CD4-positive, alpha-beta T cell treated with Interleukin-2 at 100 ng/mL for 4 hours (primary cell): ENCODE results near the gene AXDND1.
A peak's percentile ranks its signal among the peaks of the same experiment; 100 is the strongest.
"Not testable (repeated sequence)": the region's sequence is repeated elsewhere in the genome, so short reads cannot be mapped to it uniquely, and the experiment has no call there.

ENCODE experiments used
- DNase-seq: peaks from one replicate; pipeline ENCODE4 v3.0.0-alpha.2; 2020; ENCODE audit warnings: low spot score

Gene AXDND1

GRCh38 chr1:179369751-179370341, 4.1 kb downstream of the AXDND1 start:
- peak; percentile 80 for DNase-seq

GRCh38 chr1:179372160-179372559, 6.4 kb downstream of the AXDND1 start:
- no peak for DNase-seq

GRCh38 chr1:179376223-179376622, 10.5 kb downstream of the AXDND1 start:
- DNase-seq = no peak

- no peak for DNase-seq
Measured at GRCh38 chr1:179380299-179380698, 14.5 kb downstream of the AXDND1 start.

- no peak for DNase-seq
Measured at GRCh38 chr1:179384027-179384426, 18.3 kb downstream of the AXDND1 start.

- no peak for DNase-seq
Measured at GRCh38 chr1:179385510-179385909, 19.7 kb downstream of the AXDND1 start.

GRCh38 chr1:179393721-179394120, 27.9 kb downstream of the AXDND1 start:
- DNase-seq = no peak

GRCh38 chr1:179399399-179399798, 33.6 kb downstream of the AXDND1 start:
- not testable (repeated sequence) for DNase-seq

GRCh38 chr1:179417760-179418159, 52.0 kb downstream of the AXDND1 start:
- DNase-seq = not testable (repeated sequence)

GRCh38 chr1:179418706-179419105, 52.9 kb downstream of the AXDND1 start:
- DNase-seq = not testable (repeated sequence)

- no peak for DNase-seq
Measured at GRCh38 chr1:179424610-179425009, 58.8 kb downstream of the AXDND1 start.

GRCh38 chr1:179425186-179425585, 59.4 kb downstream of the AXDND1 start:
- no peak for DNase-seq

GRCh38 chr1:179437171-179437570, 71.4 kb downstream of the AXDND1 start:
- no peak for DNase-seq

GRCh38 chr1:179439646-179440045, 73.9 kb downstream of the AXDND1 start:
- not testable (repeated sequence) for DNase-seq

- not testable (repeated sequence) for DNase-seq
Measured at GRCh38 chr1:179440301-179440700, 74.5 kb downstream of the AXDND1 start.

GRCh38 chr1:179440971-179441370, 75.2 kb downstream of the AXDND1 start:
- no peak for DNase-seq

GRCh38 chr1:179441501-179441900, 75.7 kb downstream of the AXDND1 start:
- DNase-seq = no peak

- DNase-seq = not testable (repeated sequence)
Measured at GRCh38 chr1:179442846-179443245, 77.1 kb downstream of the AXDND1 start.

- DNase-seq = no peak
Measured at GRCh38 chr1:179445593-179445992, 79.8 kb downstream of the AXDND1 start.

- peak; percentile 6 for DNase-seq
Measured at GRCh38 chr1:179447489-179447888, 81.7 kb downstream of the AXDND1 start.

- no peak for DNase-seq
Measured at GRCh38 chr1:179448437-179449149, 82.8 kb downstream of the AXDND1 start.

GRCh38 chr1:179459606-179460206, 93.9 kb downstream of the AXDND1 start:
- DNase-seq = not testable (repeated sequence)

- not testable (repeated sequence) for DNase-seq
Measured at GRCh38 chr1:179465661-179466060, 99.9 kb downstream of the AXDND1 start.
